SU-DHL-6 (cell line): ENCODE measurements around the gene ZNF507.

Experiments
- H2AFZ ChIP-seq: fragments of 200-600 bp; sonication (generic); 2 replicates; pipeline ENCODE4 v1.6.1; 2014; ENCODE audit warnings: low read depth, mild to moderate bottlenecking, moderate library complexity, mixed read lengths, antibody characterized with exemption, low read length; ENCODE audit not compliant: severe bottlenecking
- H3F3A ChIP-seq: fragments of 200-600 bp; shearing (Covaris generic); 2 replicates; pipeline ENCODE4 v1.6.0; 2016; ENCODE audit warnings: antibody characterized with exemption, mild to moderate bottlenecking; ENCODE audit not compliant: insufficient read depth
- H3K27ac ChIP-seq: fragments of 200-600 bp; sonication (generic); 2 replicates; pipeline ENCODE4 v1.5.1; 2016; ENCODE audit warnings: low read depth, mild to moderate bottlenecking, low read length, moderate library complexity, mixed read lengths
- H3K27me3 ChIP-seq: fragments of 200-600 bp; sonication (generic), shearing (Covaris generic); 2 replicates; pipeline ENCODE4 v1.6.0; 2014; ENCODE audit warnings: mild to moderate bottlenecking, low read length
- H3K36me3 ChIP-seq: fragments of 200-600 bp; sonication (generic); 2 replicates; pipeline ENCODE4 v1.6.1; 2014; ENCODE audit warnings: mild to moderate bottlenecking, low read length, mixed read lengths
- H3K4me2 ChIP-seq: fragments of 300-600, 200-600 bp; shearing (Covaris generic), sonication (generic); 2 replicates; pipeline ENCODE4 v1.6.0; 2014; ENCODE audit warnings: low read length, low read depth, mild to moderate bottlenecking; ENCODE audit not compliant: poor library complexity, severe bottlenecking
- H3K4me3 ChIP-seq: fragments of 200-600 bp; sonication (generic); 2 replicates; pipeline ENCODE4 v1.5.1; 2014; ENCODE audit warnings: antibody characterized with exemption, low read length, mild to moderate bottlenecking, mixed read lengths; ENCODE audit not compliant: insufficient read depth, poor library complexity, severe bottlenecking
- H3K79me2 ChIP-seq: fragments of 200-600 bp; sonication (generic); 2 replicates; pipeline ENCODE4 v1.6.1; 2014; ENCODE audit warnings: mild to moderate bottlenecking, low read length, moderate library complexity; ENCODE audit not compliant: insufficient read depth
- H3K9ac ChIP-seq: fragments of 200-600 bp; sonication (generic); 2 replicates; pipeline ENCODE4 v1.7.0; 2014; ENCODE audit warnings: mild to moderate bottlenecking, low read length
- H3K9me2 ChIP-seq: fragments of 200-600 bp; sonication (generic); replicated peaks from 2 replicates; pipeline ENCODE4 v1.6.1; 2014; ENCODE audit warnings: low read length; ENCODE audit not compliant: insufficient read depth
- H3K9me3 ChIP-seq: fragments of 200-600 bp; sonication (generic); 2 replicates; pipeline ENCODE4 v1.6.1; 2014; ENCODE audit warnings: low read length, mixed read lengths; ENCODE audit not compliant: insufficient read depth
- H4K20me1 ChIP-seq: fragments of 200-600 bp; sonication (generic); 2 replicates; pipeline ENCODE4 v1.6.1; 2014; ENCODE audit warnings: low read depth, mild to moderate bottlenecking, antibody characterized with exemption, low read length, moderate library complexity, mixed read lengths
- EZH2phosphoT487 ChIP-seq: fragments of 200-600 bp; sonication (generic), shearing (Covaris generic); conservative IDR thresholded peaks from 2 replicates; pipeline ENCODE4 v1.6.1; 2018; ENCODE audit warnings: mild to moderate bottlenecking, antibody characterized with exemption, low read length, moderate library complexity, mixed read lengths
- TF ChIP-seq, protein P1 (sequence below): fragments of 200-600 bp; sonication (generic); IDR thresholded peaks from one replicate; pipeline ENCODE4 v1.5.1; 2017; ENCODE audit warnings: antibody characterized with exemption, mild to moderate bottlenecking, low read length, moderate library complexity; ENCODE audit not compliant: insufficient read depth, poor library complexity, severe bottlenecking

The ZNF507 gene

GRCh38 chr19:32347573-32347972 lies 2.2 kb downstream of the ZNF507 start:
- no peaks in the 10 kb centered on the region for H3K9me2 ChIP-seq
- H2AFZ ChIP-seq: no peak overlapping the region
- H4K20me1 ChIP-seq: no peaks in the 10 kb centered on the region; the same call in 1 of the 2 replicates
- peaks cover 64% of the 10 kb centered on the region for H3K79me2 ChIP-seq
- H3K27ac ChIP-seq: no peak overlapping the region
- peak overlapping the region; percentile 86 for H3K9ac ChIP-seq
- peak overlapping the region; percentile 95 for H3K4me2 ChIP-seq
- H3K27me3 ChIP-seq: no peaks in the 10 kb centered on the region
- H3K36me3 ChIP-seq: peaks cover 33% of the 10 kb centered on the region; the same call in 1 of the 2 replicates
- no peak overlapping the region for H3K4me3 ChIP-seq
- H3K9me3 ChIP-seq: no peaks in the 10 kb centered on the region
- no peaks in the 10 kb centered on the region; the same call in 1 of the 2 replicates for H3F3A ChIP-seq
- no peak for TF ChIP-seq EZH2phosphoT487
- TF ChIP-seq, protein P1, sequence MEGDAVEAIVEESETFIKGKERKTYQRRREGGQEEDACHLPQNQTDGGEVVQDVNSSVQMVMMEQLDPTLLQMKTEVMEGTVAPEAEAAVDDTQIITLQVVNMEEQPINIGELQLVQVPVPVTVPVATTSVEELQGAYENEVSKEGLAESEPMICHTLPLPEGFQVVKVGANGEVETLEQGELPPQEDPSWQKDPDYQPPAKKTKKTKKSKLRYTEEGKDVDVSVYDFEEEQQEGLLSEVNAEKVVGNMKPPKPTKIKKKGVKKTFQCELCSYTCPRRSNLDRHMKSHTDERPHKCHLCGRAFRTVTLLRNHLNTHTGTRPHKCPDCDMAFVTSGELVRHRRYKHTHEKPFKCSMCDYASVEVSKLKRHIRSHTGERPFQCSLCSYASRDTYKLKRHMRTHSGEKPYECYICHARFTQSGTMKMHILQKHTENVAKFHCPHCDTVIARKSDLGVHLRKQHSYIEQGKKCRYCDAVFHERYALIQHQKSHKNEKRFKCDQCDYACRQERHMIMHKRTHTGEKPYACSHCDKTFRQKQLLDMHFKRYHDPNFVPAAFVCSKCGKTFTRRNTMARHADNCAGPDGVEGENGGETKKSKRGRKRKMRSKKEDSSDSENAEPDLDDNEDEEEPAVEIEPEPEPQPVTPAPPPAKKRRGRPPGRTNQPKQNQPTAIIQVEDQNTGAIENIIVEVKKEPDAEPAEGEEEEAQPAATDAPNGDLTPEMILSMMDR: no peak

DNA sequence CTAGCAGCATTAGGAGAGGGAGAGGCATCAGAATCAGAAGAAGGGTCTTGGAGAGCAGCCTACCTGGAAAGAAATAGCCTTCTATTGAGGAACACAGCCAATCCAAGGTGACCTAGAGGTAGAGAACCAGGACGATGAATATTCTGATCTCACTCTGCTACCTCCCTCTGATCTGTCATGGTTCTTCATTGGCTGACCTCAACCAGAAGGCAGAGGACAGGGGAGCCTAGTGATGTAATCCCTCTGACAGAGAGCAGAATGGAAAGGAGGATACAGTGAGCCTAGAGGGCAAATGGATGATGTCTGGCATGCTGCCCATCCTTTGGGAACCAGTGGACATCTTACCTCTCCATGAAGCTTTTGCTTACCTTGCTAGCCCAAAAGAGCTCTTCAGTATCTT lies 3.6 kb downstream of the ZNF507 start:
- peaks cover 46% of the 10 kb centered on the region; the same call in 1 of the 2 replicates for H3K36me3 ChIP-seq
- peaks cover 76% of the 10 kb centered on the region for H3K79me2 ChIP-seq
- no peak overlapping the region for H3K27ac ChIP-seq
- peaks cover 3% of the 10 kb centered on the region; the same call in 1 of the 2 replicates for H4K20me1 ChIP-seq
- no peak overlapping the region for H2AFZ ChIP-seq
- H3K27me3 ChIP-seq: no peaks in the 10 kb centered on the region
- H3K4me3 ChIP-seq: no peak overlapping the region
- H3K9me2 ChIP-seq: no peaks in the 10 kb centered on the region
- H3F3A ChIP-seq: no peaks in the 10 kb centered on the region; the same call in 1 of the 2 replicates
- no peak overlapping the region for H3K4me2 ChIP-seq
- H3K9ac ChIP-seq: no peak overlapping the region
- TF ChIP-seq EZH2phosphoT487: no peak
- TF ChIP-seq, protein P1: no peak
- H3K9me3 ChIP-seq: no peaks in the 10 kb centered on the region

DNA sequence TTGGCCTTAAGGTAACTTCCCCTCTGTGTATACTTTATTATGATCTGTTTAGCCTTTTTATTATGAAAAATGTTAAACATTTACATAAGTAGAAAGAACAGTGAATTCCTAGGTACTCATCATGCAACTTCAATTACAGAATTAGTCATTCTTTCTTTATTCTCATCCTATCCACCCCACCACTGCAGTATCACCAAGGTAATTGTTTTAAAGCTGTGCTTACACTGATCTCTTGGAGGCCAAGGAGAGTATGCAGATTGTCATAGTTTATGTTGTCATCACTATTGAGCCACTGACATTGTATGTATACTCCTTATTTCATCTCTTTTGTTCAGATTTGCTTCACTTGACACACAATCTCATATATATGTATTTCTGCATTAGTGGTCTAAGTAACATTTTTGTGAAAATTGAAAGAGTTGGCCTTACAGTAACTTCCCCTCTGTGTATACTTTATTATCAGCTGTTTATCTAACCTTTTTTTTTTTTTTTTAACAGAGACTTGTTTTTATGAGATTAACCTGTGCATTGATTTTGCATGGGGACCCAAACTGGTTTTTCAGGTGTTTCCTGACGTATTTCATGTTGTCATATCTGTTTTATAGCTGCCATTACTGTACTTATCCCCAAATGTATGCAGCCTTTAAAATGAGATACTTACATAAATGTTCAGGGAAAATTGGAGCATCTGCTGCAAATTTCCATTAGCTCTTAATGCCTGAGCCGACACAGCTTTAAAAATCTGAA lies 4.5 kb downstream of the ZNF507 start:
- no peak overlapping the region for H2AFZ ChIP-seq
- H3K9me3 ChIP-seq: no peaks in the 10 kb centered on the region
- no peak overlapping the region for H3K9ac ChIP-seq
- H3K79me2 ChIP-seq: peaks cover 76% of the 10 kb centered on the region
- TF ChIP-seq, protein P1: no peak
- TF ChIP-seq EZH2phosphoT487: no peak
- H3K4me3 ChIP-seq: no peak overlapping the region
- H3K27me3 ChIP-seq: no peaks in the 10 kb centered on the region
- no peak overlapping the region for H3K4me2 ChIP-seq
- H3F3A ChIP-seq: no peaks in the 10 kb centered on the region
- peaks cover 3% of the 10 kb centered on the region; the same call in 1 of the 2 replicates for H4K20me1 ChIP-seq
- no peaks in the 10 kb centered on the region for H3K9me2 ChIP-seq
- peaks cover 50% of the 10 kb centered on the region; the same call in 1 of the 2 replicates for H3K36me3 ChIP-seq
- H3K27ac ChIP-seq: no peak overlapping the region
